SU-DHL-6 (cell line): ENCODE measurements around the gene C15orf62.

Source experiments
- EZH2phosphoT487 ChIP-seq: fragments of 200-600 bp; sonication (generic), shearing (Covaris generic); conservative IDR thresholded peaks from 2 replicates; pipeline ENCODE4 v1.6.1; 2018; ENCODE audit warnings: mild to moderate bottlenecking, antibody characterized with exemption, low read length, moderate library complexity, mixed read lengths
- TF ChIP-seq, protein P1 (sequence below): fragments of 200-600 bp; sonication (generic); IDR thresholded peaks from one replicate; pipeline ENCODE4 v1.5.1; 2017; ENCODE audit warnings: antibody characterized with exemption, mild to moderate bottlenecking, low read length, moderate library complexity; ENCODE audit not compliant: insufficient read depth, poor library complexity, severe bottlenecking

DNA sequence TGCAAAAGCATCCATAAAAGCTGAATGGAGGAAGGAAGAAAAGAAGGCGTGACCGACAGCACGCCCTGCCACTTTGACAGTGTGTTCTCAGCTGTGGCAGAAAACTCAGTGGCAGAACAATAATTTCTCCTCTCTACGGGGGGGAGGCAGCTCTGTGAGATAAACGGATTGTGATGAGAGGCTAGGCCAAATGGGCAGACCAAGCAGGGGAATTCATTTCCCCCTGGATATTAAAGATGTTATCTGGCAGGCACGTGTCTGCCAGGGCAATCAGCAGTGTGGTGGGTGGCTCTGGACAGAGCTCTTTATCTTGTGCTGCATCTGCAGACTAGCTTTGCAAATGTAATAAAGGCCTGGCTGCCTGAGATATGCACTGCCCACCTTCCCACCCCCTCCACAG lies 12.8 kb upstream of the C15orf62 start:
- TF ChIP-seq, protein P1, sequence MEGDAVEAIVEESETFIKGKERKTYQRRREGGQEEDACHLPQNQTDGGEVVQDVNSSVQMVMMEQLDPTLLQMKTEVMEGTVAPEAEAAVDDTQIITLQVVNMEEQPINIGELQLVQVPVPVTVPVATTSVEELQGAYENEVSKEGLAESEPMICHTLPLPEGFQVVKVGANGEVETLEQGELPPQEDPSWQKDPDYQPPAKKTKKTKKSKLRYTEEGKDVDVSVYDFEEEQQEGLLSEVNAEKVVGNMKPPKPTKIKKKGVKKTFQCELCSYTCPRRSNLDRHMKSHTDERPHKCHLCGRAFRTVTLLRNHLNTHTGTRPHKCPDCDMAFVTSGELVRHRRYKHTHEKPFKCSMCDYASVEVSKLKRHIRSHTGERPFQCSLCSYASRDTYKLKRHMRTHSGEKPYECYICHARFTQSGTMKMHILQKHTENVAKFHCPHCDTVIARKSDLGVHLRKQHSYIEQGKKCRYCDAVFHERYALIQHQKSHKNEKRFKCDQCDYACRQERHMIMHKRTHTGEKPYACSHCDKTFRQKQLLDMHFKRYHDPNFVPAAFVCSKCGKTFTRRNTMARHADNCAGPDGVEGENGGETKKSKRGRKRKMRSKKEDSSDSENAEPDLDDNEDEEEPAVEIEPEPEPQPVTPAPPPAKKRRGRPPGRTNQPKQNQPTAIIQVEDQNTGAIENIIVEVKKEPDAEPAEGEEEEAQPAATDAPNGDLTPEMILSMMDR, result no peak
- no peak for TF ChIP-seq EZH2phosphoT487
